ENCODE data around the gene BACH1.

- TF ChIP-seq EZH2 (optimal IDR thresholded peaks at IDR 0.05; ENCODE audit: low read depth, low read length) (no peak), CTCF (IDR thresholded peaks at IDR 0.05; ENCODE audit: low read length) (no peak), EZH2phosphoT487 (IDR thresholded peaks at IDR 0.05; ENCODE audit: low read length) (no peak)
Observed at GRCh38 chr21:29257701-29258100, 41.0 kb upstream of the BACH1 start.
